Measurements from ENCODE around the gene LPP. TPM values are rescaled to one million over a fixed set of nuclear protein-coding genes. Genes with fewer than 3 reads are reported as not detected.

The LPP gene
- total and polyA plus RNA-seq, 2 of the 4 experiments (the other 2 are of a cell fraction) = 16.0 to 130 TPM

GRCh38 chr3:188242436-188243123 lies 88.6 kb downstream of the LPP start:
- ATAC-seq (ENCODE audit: low read depth) = no peak
- H4K8ac ChIP-seq (ENCODE audit: low read depth in 2 of 2, low read length in 2 of 2) = peak overlapping the region in 1 of 2 experiments; percentile 26; a peak in 1 of 4 replicates
- dilution Hi-C loops (cut with HindIII; ENCODE audit: low sequenced_read_pairs, unreplicated experiment) = no loop called here
- ChIA-PET CTCF (interaction anchor here (0.6 kb wide), 2 partner anchors 21 to 499 kb away, joined by 3 read pairs; no protein-coding TSS in a partner anchor), POLR2A (ENCODE audit: unreplicated experiment) (no interaction called here)
- 0 out of 2 replicates have a peak overlapping the region, but pooled peaks have one; percentile 21 for H3K4me2 ChIP-seq (ENCODE audit: low read depth, low read length)
- H4K91ac ChIP-seq (ENCODE audit: insufficient read depth, low read depth, low read length) = no peak overlapping the region
- no peak overlapping the region for H3K4me3 ChIP-seq (ENCODE audit: insufficient read depth, low read depth, low read length)
- peak overlapping the region; percentile 61; the same call in 1 of the 2 replicates for H3K14ac ChIP-seq (replicated peaks; ENCODE audit: low read depth, low read length)
- no peak overlapping the region for H2AK9ac ChIP-seq (replicated peaks; ENCODE audit: low read depth, low read length, poor library complexity)
- H3K36me3 ChIP-seq (ENCODE audit: control insufficient read depth, insufficient read depth, low read length) = peaks cover 3% of the 10 kb centered on the region
- H3K79me1 ChIP-seq (ENCODE audit: low read depth in 1 of 2, low read length in 2 of 2) = peaks cover 35 to 85% of the 10 kb centered on the region in 2 experiments
- H3K9ac ChIP-seq (ENCODE audit: low read depth, low read length) = no peak overlapping the region
- no peaks in the 10 kb centered on the region for H3K27me3 ChIP-seq (ENCODE audit: control insufficient read depth, insufficient read depth, low read length)
- peak overlapping the region; percentile 31 for H2BK5ac ChIP-seq (ENCODE audit: low read depth, low read length, poor library complexity, severe bottlenecking)
- peak overlapping the region; percentile 26; the same call in 1 of the 2 replicates for H2BK120ac ChIP-seq (ENCODE audit: low read depth, low read length)
- TF ChIP-seq CEBPB (IDR thresholded peaks at IDR 0.05; ENCODE audit: low read depth, low read length) (no peak), CTCF (conservative IDR thresholded peaks at IDR 0.05; ENCODE audit: low read depth, low read length) (no peak), MAZ (IDR thresholded peaks at IDR 0.05; ENCODE audit: borderline replicate concordance, low read depth, low read length) (no peak), ELK1 (IDR thresholded peaks at IDR 0.05; ENCODE audit: borderline replicate concordance, low read depth, low read length) (no peak), NFE2L2 (IDR thresholded peaks at IDR 0.05; ENCODE audit: low read depth, low read length) (no peak), BHLHE40 (IDR thresholded peaks at IDR 0.05; ENCODE audit: low read depth, low read length) (no peak)
- H3K4ac ChIP-seq (ENCODE audit: low read depth, low read length) = no peak overlapping the region
- no TSS peak for BruUV-seq (replicated peaks)
- no peak overlapping the region for H4K5ac ChIP-seq (ENCODE audit: low read depth, low read length)
- H3K9me1 ChIP-seq (ENCODE audit: insufficient read depth, low read length) = peaks cover 32% of the 10 kb centered on the region
- peaks cover 73% of the 10 kb centered on the region for H4K20me1 ChIP-seq (ENCODE audit: insufficient read depth, low read length)
- H3K18ac ChIP-seq (ENCODE audit: low read depth, low read length) = no peak overlapping the region
- WGBS, 2 experiments (ENCODE audit: extremely low coverage in 2 of 2, insufficient read length in 1 of 2) = 100% methylated on average over 1 of the region's 3 CpGs; no CpG with 5 or more reads in 1 of the 2 experiments
- H3K56ac ChIP-seq (ENCODE audit: extremely low read depth, insufficient read depth, low read length) = no peak overlapping the region
- no peak overlapping the region for H3K27ac ChIP-seq (ENCODE audit: insufficient read depth, low read length)
- peaks cover 22% of the 10 kb centered on the region for H3K4me1 ChIP-seq (ENCODE audit: control insufficient read depth, insufficient read depth, low read length)
- in situ Hi-C loops (cut with MboI; ENCODE audit: low sequenced_read_pairs) = no loop called here
- peak overlapping the region; percentile 67 for H2BK20ac ChIP-seq (ENCODE audit: low read depth, low read length)
- intact Hi-C loops (cut with micrococcal nuclease) = no loop called here
- peak overlapping the region; percentile 28; the same call in 1 of the 2 replicates for H2AK5ac ChIP-seq (ENCODE audit: low read depth, low read length)
- H3K9me3 ChIP-seq (ENCODE audit: control insufficient read depth, insufficient read depth, low read length) = no peaks in the 10 kb centered on the region
- H3K23ac ChIP-seq (ENCODE audit: low read depth, low read length) = peak overlapping the region; percentile 67; the same call in 1 of the 2 replicates
- H2AFZ ChIP-seq (replicated peaks; ENCODE audit: low read length, poor library complexity) = no peak overlapping the region
- no peak overlapping the region for H2BK15ac ChIP-seq (ENCODE audit: low read depth, low read length)
- DNase-seq = no peak
